HG03439 (cell line): Measurements from ENCODE around the gene TRDN.

Source experiments
- ATAC-seq: cut with Tn5 transposase; IDR thresholded peaks from one replicate; pipeline ENCODE4 v1.9.1; 2021; ENCODE audit warnings: mild to moderate bottlenecking, moderate library complexity; ENCODE audit not compliant: unreplicated experiment

TRDN gene

GRCh38 chr6:123203928-123204327 lies 432.8 kb downstream of the TRDN start:
- ATAC-seq = no peak

DNA sequence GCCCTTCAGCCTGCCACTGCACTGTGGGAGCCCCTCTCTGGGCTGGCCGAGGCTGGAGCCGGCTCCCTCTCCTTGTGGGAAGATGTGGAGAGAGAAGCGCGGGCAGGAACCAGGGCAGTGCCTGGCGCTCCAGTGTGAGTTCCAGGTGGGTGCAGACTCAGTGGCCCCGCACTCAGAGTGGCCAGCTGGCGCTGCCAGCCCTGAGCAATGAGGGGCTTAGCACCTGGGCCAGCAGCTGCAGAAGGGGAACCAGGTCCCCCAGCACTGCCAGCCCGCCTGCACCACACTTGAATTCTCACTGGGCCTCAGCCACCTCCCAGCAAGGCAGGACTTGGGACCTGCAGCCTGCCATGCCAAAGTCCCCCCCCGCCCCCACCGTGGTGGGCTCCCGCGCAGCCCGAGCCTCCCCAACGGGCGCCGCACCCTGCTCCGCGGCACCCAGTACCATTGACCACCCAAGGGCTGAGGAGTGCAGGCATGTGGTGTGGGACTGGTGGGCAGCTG lies 434.8 kb downstream of the TRDN start:
- no peak for ATAC-seq

- ATAC-seq = no peak
Observed at GRCh38 chr6:123193298-123193697, 443.5 kb downstream of the TRDN start.

DNA sequence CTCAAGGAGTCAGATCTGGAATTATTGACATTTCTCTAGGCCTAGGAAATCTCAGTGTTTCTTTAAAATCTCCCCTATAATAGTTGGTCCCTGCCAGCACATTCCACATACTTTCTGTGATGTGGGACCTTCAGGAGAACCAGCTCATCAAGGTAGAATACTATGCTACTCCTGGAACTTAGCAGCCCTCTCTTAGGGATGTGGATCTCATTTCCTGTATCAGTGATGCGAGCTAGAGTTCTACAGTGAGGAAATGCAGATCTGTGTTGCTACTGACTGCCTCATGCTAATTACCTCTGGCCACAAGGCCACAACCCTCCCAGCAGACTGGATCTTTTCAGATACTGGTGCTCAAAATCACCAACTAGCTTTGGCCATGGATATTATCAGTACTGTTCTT lies 446.9 kb downstream of the TRDN start:
- no peak for ATAC-seq

GRCh38 chr6:123182998-123183397 lies 453.8 kb downstream of the TRDN start:
- no peak for ATAC-seq

DNA sequence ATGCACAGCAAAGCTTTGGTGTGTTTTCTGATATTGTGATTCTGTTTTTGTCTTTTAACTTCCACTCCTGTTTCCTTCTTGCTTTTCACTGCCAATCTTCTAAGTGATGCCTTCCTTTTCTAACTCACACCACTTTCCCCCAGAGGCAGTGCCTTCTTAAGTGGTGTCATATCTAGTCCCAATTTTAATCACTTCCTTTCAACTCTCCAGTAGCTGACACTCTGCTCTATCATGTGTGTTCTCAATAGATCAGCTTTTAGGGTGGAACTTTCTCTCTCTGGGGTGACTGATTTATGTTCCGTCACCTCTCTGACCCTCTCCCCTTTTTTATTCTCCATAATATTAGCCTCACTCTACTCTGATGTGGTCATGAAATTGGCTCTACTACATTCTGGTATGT lies 460.0 kb downstream of the TRDN start:
- ATAC-seq = no peak

- no peak for ATAC-seq
Observed at GRCh38 chr6:123171341-123172115, 465.2 kb downstream of the TRDN start.

- no peak for ATAC-seq
Observed at GRCh38 chr6:123169774-123170095, 467.0 kb downstream of the TRDN start.

DNA sequence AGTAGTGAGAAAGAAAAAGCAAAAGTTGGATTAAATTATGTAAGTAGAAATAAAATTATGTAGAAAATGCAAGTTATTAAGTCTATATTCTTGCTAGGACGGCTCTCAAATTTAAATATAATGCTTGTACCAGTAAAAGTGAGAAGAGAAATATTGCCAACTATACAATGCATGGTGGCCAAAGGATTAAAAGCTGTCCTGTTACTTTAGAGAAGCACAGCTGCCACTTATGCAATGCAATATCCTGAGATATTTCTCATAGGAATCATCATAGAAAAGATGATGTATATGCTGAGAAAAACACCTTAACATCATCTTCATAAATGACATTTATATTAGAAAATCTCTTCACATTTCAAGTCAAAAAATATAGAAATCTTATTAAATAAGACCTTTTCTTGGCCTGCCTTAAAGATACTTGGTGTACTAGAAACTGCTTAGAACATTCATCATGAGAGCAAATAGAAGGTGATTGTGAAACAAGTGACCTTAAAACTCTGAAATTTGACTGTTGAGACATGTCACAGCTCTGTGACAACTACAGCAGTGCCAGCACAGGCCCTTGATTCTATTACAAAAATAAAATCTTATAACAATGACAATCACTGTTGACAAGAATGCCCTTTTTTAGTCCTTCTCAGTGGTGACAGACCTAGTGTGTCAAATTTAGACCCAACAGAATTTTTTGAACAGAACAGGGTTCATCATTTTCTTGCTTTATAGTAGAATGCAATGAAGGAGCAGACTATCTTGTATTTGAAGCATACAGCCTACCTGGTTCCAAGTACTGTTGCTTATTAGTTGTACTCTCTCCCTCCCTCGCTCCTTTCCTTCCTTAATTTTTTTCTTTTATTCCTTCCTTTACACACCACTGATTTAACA lies 467.6 kb downstream of the TRDN start:
- ATAC-seq = no peak

- ATAC-seq = no peak
Observed at GRCh38 chr6:123168466-123168865, 468.3 kb downstream of the TRDN start.
